HG02763 (cell line): ENCODE data around the gene RRAD.
A peak's percentile ranks its signal among the peaks of the same experiment; 100 is the strongest.

ENCODE experiments used
- ATAC-seq: cut with Tn5 transposase; IDR thresholded peaks from one replicate; pipeline ENCODE4 v1.9.1; 2021; ENCODE audit warnings: mild to moderate bottlenecking, moderate library complexity; ENCODE audit not compliant: unreplicated experiment

RRAD gene

GRCh38 chr16:66882702-66883101 is 42.6 kb downstream of the RRAD start:
- ATAC-seq = no peak

GRCh38 chr16:66881964-66882508 is 43.3 kb downstream of the RRAD start:
- no peak for ATAC-seq

- no peak for ATAC-seq
Measured at GRCh38 chr16:66881560-66881959, 43.8 kb downstream of the RRAD start.

- no peak for ATAC-seq
Measured at GRCh38 chr16:66881014-66881417, 44.3 kb downstream of the RRAD start.

GRCh38 chr16:66880288-66881013 is 44.9 kb downstream of the RRAD start, which contains the start of gene PDP2:
TSS of gene PDP2 (plus strand) at chr16:66880515. CDS start at chr16:66884285, 3,770 bp downstream.
- ATAC-seq = peak; percentile 94

- no peak for ATAC-seq
Measured at GRCh38 chr16:66878067-66878466, 47.3 kb downstream of the RRAD start.

- no peak for ATAC-seq
Measured at GRCh38 chr16:66874079-66874775, 51.1 kb downstream of the RRAD start.

GRCh38 chr16:66873685-66874055 is 51.7 kb downstream of the RRAD start:
- ATAC-seq = no peak

- ATAC-seq = peak; percentile 88
Measured at GRCh38 chr16:66872943-66873684, 52.2 kb downstream of the RRAD start.

- no peak for ATAC-seq
Measured at GRCh38 chr16:66872559-66872942, 52.8 kb downstream of the RRAD start.

- ATAC-seq = no peak
Measured at GRCh38 chr16:66871840-66872239, 53.5 kb downstream of the RRAD start.
